Activated T-helper 17 cell treated with anti-CD3 and anti-CD28 coated beads, Interleukin-2, amount 50 U/mL, for 72 hours (primary cell): Measurements from ENCODE around the gene PACRG. TPM values are rescaled to one million over a fixed set of nuclear protein-coding genes. Genes with fewer than 3 reads are reported as not detected.

Source experiments
- ATAC-seq: fragments of 150-1000 bp; cut with Tn5 transposase; replicated peaks from 2 replicates; pipeline ENCODE4 v1.10.0; 2021; ENCODE audit warnings: mild to moderate bottlenecking, moderate library complexity
- H3K27ac Mint-ChIP-seq: one replicate; pipeline ENCODE4 v1.8.0; 2022; ENCODE audit warnings: mixed read lengths
- H3K27me3 Mint-ChIP-seq: one replicate; pipeline ENCODE4 v1.8.0; 2022; ENCODE audit warnings: mixed read lengths
- H3K36me3 Mint-ChIP-seq: one replicate; pipeline ENCODE4 v1.8.0; 2022; ENCODE audit warnings: low read depth, mild to moderate bottlenecking, mixed read lengths
- H3K4me1 Mint-ChIP-seq: one replicate; pipeline ENCODE4 v1.8.0; 2022; ENCODE audit warnings: mixed read lengths
- H3K4me3 Mint-ChIP-seq: one replicate; pipeline ENCODE4 v1.8.0; 2022; ENCODE audit warnings: mild to moderate bottlenecking, mixed read lengths
- H3K9me3 Mint-ChIP-seq: one replicate; pipeline ENCODE4 v1.8.0; 2022; ENCODE audit warnings: mixed read lengths
- total RNA-seq, 2 donors: library from RNA; stranded (reverse); gene quantifications; one replicate each; pipeline ENCODE4 v1.2.3, GENCODE V29; 2022

The PACRG gene
- total RNA-seq, 2 donors from 2014 or later: not detected

DNA sequence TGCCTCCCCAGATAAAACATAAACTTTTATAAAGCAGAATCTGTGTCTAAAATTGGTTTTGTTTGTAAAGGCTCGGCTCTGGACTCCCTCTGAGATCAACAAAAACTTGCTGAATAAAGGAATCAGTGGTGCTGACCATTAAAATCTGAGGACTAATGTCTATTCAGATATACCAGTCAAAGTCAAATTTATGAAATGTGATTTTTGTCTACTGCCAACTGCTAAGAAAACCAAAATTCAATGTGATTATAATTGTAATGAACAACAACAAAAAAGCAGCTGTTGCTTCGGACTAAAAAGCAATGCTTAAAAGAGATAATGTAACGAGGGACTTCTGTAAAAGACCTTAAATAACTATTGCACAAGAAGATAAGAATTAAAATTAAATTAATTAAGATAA is 26.8 kb upstream of the PACRG start:
- Mint-ChIP-seq H3K4me1 (no peaks in the 10 kb centered on the region), H3K4me3 (no peak overlapping the region)
- no peak for ATAC-seq

DNA sequence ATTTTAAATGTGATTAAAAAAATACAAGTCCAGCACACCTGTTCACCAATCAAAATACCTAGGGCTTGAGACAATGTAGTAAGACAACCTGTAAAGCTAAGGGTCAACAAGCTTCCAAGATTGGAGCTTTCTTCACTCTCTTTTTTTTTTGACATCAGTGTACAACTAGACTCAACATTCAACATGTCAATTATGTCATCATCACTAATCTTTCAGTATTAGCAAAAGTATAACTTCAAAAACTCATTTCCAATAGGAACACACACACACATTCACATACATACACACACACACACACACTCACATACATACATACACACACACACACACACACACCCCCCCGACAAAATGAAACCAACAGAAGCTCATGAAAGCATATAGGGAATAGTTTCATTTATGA is 26.2 kb upstream of the PACRG start:
- H3K36me3 Mint-ChIP-seq: no peaks in the 10 kb centered on the region
- no peaks in the 10 kb centered on the region for H3K9me3 Mint-ChIP-seq
- H3K4me1 Mint-ChIP-seq: no peaks in the 10 kb centered on the region
- H3K27me3 Mint-ChIP-seq: no peaks in the 10 kb centered on the region
- no peak overlapping the region for H3K27ac Mint-ChIP-seq
- no peak overlapping the region for H3K4me3 Mint-ChIP-seq
- ATAC-seq: no peak

More for the DNA sequence above, 26.8 kb upstream of the PACRG start:
- Mint-ChIP-seq H3K27me3 (no peaks in the 10 kb centered on the region), H3K36me3 (no peaks in the 10 kb centered on the region), H3K27ac (no peak overlapping the region), H3K9me3 (no peaks in the 10 kb centered on the region)

DNA sequence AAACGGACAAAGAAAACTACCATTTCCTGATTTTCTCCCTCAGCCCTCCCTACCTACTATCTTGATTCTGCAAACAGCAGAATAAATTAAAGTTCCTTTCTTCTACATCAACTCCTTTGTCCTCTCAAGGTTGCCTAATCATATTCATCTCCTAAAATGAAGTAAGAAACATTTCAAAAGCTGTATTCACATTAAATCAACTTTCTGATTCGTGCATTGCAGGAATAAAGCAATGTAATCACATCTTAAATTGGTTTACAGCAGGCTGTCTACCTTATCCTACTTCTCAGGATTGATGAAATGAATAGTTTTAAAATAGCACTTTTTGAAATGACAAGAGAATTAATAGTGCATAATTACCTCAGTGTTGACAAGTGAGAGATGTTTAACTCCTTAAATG is 25.3 kb upstream of the PACRG start:
- Mint-ChIP-seq H3K9me3 (no peaks in the 10 kb centered on the region), H3K36me3 (no peaks in the 10 kb centered on the region), H3K27ac (no peak overlapping the region), H3K27me3 (no peaks in the 10 kb centered on the region), H3K4me3 (no peak overlapping the region), H3K4me1 (no peaks in the 10 kb centered on the region)
- ATAC-seq: no peak

- H3K4me1 Mint-ChIP-seq: no peaks in the 10 kb centered on the region
- no peaks in the 10 kb centered on the region for H3K27me3 Mint-ChIP-seq
- no peak overlapping the region for H3K27ac Mint-ChIP-seq
- ATAC-seq: no peak
- H3K9me3 Mint-ChIP-seq: no peaks in the 10 kb centered on the region
- H3K36me3 Mint-ChIP-seq: no peaks in the 10 kb centered on the region
- no peak overlapping the region for H3K4me3 Mint-ChIP-seq
Measured at GRCh38 chr6:162704001-162704400, 23.8 kb upstream of the PACRG start.

DNA sequence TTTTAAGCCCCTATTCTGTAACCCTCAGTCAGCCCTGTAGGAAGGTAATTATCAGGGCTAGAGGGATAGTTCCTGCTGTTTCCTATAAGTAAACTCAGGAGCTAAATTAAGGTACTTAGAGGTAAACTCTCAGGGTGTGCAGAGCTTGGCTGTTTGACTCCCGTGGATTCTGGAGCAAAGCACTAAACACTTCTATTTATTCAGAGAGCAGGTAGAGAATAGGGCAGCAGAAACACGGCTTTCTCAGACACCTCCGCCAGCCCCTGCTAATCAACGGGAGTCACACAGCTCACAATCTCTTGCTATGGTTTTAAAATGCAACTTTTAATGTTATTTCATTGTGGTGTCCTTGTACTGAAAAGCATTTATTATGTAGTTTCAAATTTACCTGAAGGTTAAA is 22.0 kb upstream of the PACRG start:
- Mint-ChIP-seq H3K4me3 (no peak overlapping the region), H3K36me3 (no peaks in the 10 kb centered on the region), H3K9me3 (no peaks in the 10 kb centered on the region), H3K27ac (no peak overlapping the region), H3K27me3 (no peaks in the 10 kb centered on the region), H3K4me1 (no peaks in the 10 kb centered on the region)
- no peak for ATAC-seq

DNA sequence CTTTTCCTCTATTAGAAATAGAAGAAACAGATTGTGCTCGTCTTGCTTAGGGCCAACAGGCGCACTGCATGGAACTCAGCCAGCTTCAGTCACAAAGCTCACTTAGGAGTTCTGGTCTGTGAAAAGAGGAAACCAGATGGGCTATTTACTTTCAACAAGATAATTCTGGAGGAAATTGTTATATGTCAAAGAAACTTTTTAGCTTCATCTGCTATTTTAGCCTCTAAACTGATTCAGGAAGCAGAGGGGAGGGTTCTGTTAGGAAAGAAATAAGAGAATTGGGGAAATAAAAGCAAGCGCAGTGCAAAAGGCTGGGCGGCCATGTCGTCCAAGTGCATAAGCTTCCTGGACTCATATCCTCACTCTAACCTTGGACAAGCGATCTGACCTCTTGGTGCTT is 21.5 kb upstream of the PACRG start:
- Mint-ChIP-seq H3K9me3 (no peaks in the 10 kb centered on the region), H3K36me3 (no peaks in the 10 kb centered on the region), H3K27ac (no peak overlapping the region)

GRCh38 chr6:162708971-162709370 is 18.8 kb upstream of the PACRG start:
- ATAC-seq: no peak
- H3K36me3 Mint-ChIP-seq: no peaks in the 10 kb centered on the region
- no peak overlapping the region for H3K4me3 Mint-ChIP-seq
- H3K4me1 Mint-ChIP-seq: no peaks in the 10 kb centered on the region
- no peak overlapping the region for H3K27ac Mint-ChIP-seq
- peaks cover 4% of the 10 kb centered on the region for H3K9me3 Mint-ChIP-seq
- no peaks in the 10 kb centered on the region for H3K27me3 Mint-ChIP-seq

More for the DNA sequence above, 21.5 kb upstream of the PACRG start:
- no peaks in the 10 kb centered on the region for H3K4me1 Mint-ChIP-seq
- no peak overlapping the region for H3K4me3 Mint-ChIP-seq
- no peak for ATAC-seq
- H3K27me3 Mint-ChIP-seq: no peaks in the 10 kb centered on the region

DNA sequence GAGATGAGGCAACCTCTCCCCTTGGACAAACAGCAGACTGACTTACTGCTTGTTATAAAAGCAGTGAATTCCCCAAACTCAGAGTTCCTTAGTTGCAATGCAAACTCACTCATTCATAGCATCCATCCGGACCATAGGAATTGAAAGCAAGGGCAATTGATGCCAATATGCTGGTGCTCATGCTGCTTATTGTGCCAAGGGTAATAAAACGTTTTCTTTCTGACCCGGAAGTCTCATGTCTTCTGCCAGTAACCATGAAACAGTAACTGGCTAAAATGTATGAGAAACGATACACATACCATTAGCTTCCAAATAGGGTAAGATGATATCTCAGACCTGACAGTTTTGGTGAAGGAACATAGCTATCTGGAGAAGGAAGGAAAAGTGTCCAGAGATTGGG is 18.3 kb upstream of the PACRG start:
- Mint-ChIP-seq H3K4me3 (no peak overlapping the region), H3K27me3 (no peaks in the 10 kb centered on the region), H3K27ac (no peak overlapping the region), H3K4me1 (no peaks in the 10 kb centered on the region), H3K9me3 (peaks cover 4% of the 10 kb centered on the region), H3K36me3 (no peaks in the 10 kb centered on the region)
- ATAC-seq: no peak

DNA sequence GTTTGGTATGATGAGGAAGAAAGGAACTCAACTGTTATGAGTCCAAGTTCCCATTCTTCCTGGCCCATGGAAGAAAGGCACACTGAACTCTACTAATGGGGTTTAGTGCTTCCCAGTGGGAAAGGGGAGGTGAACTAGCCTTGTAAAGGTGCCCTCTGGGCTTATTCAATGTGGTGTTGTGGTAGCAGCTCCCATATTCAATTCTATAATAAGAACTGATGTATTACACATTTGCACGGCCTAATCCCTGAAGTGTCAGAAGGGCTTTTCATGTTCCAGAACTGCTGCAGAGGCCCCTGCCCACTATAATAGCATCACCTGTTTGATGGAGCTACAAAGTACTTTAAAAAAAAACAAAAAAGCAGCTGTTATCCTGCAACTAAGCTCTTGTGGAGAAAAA is 17.4 kb upstream of the PACRG start:
- Mint-ChIP-seq H3K36me3 (no peaks in the 10 kb centered on the region), H3K4me3 (no peak overlapping the region), H3K4me1 (no peaks in the 10 kb centered on the region), H3K9me3 (peaks cover 4% of the 10 kb centered on the region), H3K27ac (no peak overlapping the region), H3K27me3 (no peaks in the 10 kb centered on the region)
- ATAC-seq: no peak

DNA sequence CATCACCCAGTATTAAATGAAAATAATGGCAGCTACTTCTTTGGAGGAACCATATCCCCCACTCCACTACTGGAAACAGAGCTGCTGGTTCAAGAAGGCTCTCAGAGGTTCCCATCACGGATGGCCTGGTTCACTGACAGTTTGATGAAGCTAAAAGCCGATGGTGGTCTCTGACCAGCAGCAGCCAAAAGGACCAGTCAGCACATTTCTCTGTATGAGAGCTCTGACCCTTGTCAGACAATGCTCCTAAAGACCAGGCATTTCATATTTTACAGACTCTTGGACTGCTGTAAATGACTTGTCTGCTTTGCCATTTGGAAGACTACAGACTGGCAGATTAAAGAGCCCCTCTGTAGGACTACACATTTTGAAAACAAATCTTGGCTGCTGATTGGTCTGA is 16.8 kb upstream of the PACRG start:
- Mint-ChIP-seq H3K4me3 (no peak overlapping the region), H3K9me3 (peaks cover 4% of the 10 kb centered on the region), H3K27ac (no peak overlapping the region), H3K27me3 (no peaks in the 10 kb centered on the region), H3K4me1 (no peaks in the 10 kb centered on the region), H3K36me3 (no peaks in the 10 kb centered on the region)
- no peak for ATAC-seq

GRCh38 chr6:162711376-162711775 is 16.4 kb upstream of the PACRG start:
- Mint-ChIP-seq H3K4me1 (no peaks in the 10 kb centered on the region), H3K27ac (no peak overlapping the region), H3K4me3 (no peak overlapping the region), H3K36me3 (no peaks in the 10 kb centered on the region), H3K27me3 (no peaks in the 10 kb centered on the region), H3K9me3 (peaks cover 4% of the 10 kb centered on the region)
- no peak for ATAC-seq

DNA sequence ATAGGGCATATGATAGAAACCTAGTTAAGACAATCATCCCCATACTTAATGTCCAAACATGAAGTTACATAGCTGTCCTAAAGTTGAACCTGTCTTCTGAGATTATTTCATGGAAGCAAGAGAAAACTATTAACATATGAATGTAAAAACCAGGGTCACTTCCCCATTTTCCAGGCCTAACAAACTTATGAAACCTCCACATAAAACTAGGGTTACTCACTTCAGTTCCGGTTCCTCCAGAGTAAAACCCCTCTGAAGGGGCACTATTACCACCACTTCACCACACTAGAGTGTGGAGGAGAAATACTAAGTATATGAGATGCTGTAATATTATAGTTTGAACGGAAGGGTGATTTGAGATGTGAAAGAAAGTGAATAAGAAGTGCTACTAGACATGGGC is 15.1 kb upstream of the PACRG start:
- Mint-ChIP-seq H3K27me3 (no peaks in the 10 kb centered on the region), H3K4me1 (no peaks in the 10 kb centered on the region), H3K4me3 (no peak overlapping the region), H3K36me3 (no peaks in the 10 kb centered on the region), H3K9me3 (peaks cover 8% of the 10 kb centered on the region), H3K27ac (no peak overlapping the region)
- no peak for ATAC-seq

DNA sequence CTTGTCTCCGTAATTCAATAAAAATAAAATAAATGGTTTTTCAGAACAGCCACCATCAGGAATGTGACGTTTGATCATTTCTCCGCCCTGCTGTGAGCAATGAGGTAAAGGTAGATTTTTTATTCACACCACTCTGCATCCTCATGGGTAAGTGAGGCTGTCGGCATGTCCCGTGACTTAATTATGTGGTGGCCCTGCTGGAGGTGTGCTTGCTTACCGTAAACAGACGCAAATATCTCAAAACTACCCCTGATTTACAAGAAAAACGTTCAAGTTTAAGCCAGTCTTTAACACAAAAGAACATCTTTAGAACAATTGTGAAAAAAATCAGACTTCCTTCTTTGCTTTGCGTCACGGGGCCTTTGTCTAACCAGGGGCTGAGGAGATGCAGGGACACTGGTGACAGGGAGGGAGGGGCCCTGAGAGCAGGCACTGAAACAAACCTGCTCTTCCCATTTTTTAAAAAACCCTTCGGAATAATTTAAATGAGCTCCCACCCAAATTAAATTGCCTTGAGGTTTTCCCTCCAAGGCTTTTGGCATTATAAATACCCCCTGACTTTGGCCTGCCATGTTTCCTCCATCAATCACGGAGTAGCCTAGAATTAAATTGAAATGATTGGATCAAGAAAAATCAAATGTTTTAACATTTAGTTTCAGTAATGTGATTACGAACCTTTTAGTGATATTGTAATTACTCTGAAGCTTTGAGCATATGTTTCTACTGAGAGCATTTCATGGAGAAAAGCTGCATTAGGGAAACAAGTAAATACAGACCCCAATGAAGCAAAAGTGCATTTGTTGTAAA is 13.6 kb upstream of the PACRG start:
- Mint-ChIP-seq H3K9me3 (peaks cover 8% of the 10 kb centered on the region), H3K27ac (no peak overlapping the region)

DNA sequence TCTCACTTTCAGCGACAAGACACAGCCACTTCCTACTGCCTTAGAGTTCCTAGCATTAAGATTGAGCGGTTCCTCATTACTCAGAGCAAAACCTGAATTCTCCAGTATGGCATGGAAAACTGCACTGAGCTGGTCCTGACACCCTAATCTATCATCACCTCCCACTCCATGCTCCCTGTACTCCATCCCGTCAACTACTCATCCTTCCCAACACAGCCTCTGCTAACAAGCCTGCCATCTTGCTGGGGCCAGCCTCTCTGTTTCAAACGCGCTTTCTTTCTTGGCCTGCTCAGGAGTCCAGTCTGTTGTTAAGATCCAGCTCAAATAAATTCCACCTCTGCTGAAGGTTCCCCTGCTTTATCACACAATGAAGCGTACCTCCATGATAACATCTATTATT is 12.2 kb upstream of the PACRG start:
- no peaks in the 10 kb centered on the region for H3K27me3 Mint-ChIP-seq
- H3K27ac Mint-ChIP-seq: no peak overlapping the region
- H3K9me3 Mint-ChIP-seq: peaks cover 8% of the 10 kb centered on the region
- H3K4me1 Mint-ChIP-seq: no peaks in the 10 kb centered on the region
- H3K36me3 Mint-ChIP-seq: no peaks in the 10 kb centered on the region
- ATAC-seq: no peak
- H3K4me3 Mint-ChIP-seq: no peak overlapping the region

More for the DNA sequence above, 13.6 kb upstream of the PACRG start:
- Mint-ChIP-seq H3K27me3 (no peaks in the 10 kb centered on the region), H3K4me1 (no peaks in the 10 kb centered on the region), H3K4me3 (no peak overlapping the region), H3K36me3 (no peaks in the 10 kb centered on the region)
- ATAC-seq: no peak

DNA sequence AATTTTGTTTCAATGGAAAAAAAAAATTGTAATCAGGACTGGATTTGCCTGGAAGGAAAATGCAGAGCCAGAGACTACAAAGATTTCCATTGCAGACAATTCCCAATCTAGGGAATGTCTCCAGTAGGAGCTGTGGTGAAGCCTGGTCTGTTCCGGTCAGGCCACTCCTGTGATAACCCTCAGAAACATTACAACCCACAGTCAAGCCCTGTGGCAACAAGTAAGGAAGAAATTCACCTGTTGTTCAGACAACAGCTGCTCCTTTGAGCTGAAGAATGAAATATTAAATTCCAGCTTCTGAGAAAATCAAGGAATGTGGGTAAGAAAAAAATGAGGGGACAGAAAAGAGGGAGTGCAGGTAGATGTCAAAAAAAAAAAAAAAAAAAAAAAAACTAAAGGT is 8.2 kb upstream of the PACRG start:
- Mint-ChIP-seq H3K36me3 (no peaks in the 10 kb centered on the region), H3K9me3 (peaks cover 4% of the 10 kb centered on the region), H3K27me3 (no peaks in the 10 kb centered on the region), H3K4me3 (no peak overlapping the region), H3K27ac (no peak overlapping the region), H3K4me1 (no peaks in the 10 kb centered on the region)
- ATAC-seq: no peak

DNA sequence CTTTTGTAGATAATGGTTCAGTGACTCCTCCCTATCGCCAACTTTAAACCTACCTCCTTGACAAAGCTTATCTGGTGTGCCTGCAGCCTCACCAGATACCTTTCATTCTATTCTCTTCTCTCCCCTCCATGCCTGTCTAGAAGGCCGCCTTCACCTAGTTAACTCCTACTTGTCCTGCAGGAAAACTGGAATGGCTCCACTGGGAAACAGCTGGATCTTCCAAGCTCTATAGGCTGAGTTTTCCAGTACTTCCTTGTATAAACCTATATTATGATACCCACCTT is 6.4 kb upstream of the PACRG start:
- H3K27me3 Mint-ChIP-seq: no peaks in the 10 kb centered on the region
- peaks cover 4% of the 10 kb centered on the region for H3K9me3 Mint-ChIP-seq
- no peaks in the 10 kb centered on the region for H3K36me3 Mint-ChIP-seq
- ATAC-seq: no peak
- no peak overlapping the region for H3K4me3 Mint-ChIP-seq
- no peaks in the 10 kb centered on the region for H3K4me1 Mint-ChIP-seq
- no peak overlapping the region for H3K27ac Mint-ChIP-seq
